Nephron progenitor cell (in vitro differentiated cells): Measurements from ENCODE around the gene CSKMT.
A peak's percentile ranks its signal among the peaks of the same experiment; 100 is the strongest.
"Not testable (repeated sequence)": the region's sequence is repeated elsewhere in the genome, so short reads cannot be mapped to it uniquely, and the experiment has no call there.

Source experiments
- DNase-seq: peaks from one replicate; pipeline ENCODE4 v3.0.0; 2021
- H3K27ac Mint-ChIP-seq: 2 replicates; pipeline ENCODE4 v1.8.0; 2021; ENCODE audit warnings: mild to moderate bottlenecking, moderate library complexity, mixed read lengths
- H3K27me3 Mint-ChIP-seq: 2 replicates; pipeline ENCODE4 v1.8.0; 2021; ENCODE audit warnings: mild to moderate bottlenecking, low read depth, mixed read lengths; ENCODE audit not compliant: poor library complexity
- H3K36me3 Mint-ChIP-seq: 2 replicates; pipeline ENCODE4 v1.8.0; 2021; ENCODE audit warnings: low read depth, mixed read lengths
- H3K4me1 Mint-ChIP-seq: 2 replicates; pipeline ENCODE4 v1.8.0; 2021; ENCODE audit warnings: mixed read lengths
- H3K4me3 Mint-ChIP-seq: 2 replicates; pipeline ENCODE4 v1.8.0; 2021; ENCODE audit warnings: mild to moderate bottlenecking, moderate library complexity, mixed read lengths
- H3K9me3 Mint-ChIP-seq: 2 replicates; pipeline ENCODE4 v1.8.0; 2021; ENCODE audit warnings: mild to moderate bottlenecking, moderate library complexity, mixed read lengths
- TF ChIP-seq, protein P1 (sequence below): fragments of 200-600 bp; sonication (generic); IDR thresholded peaks from 2 replicates; pipeline ENCODE4 v1.5.0; 2021; ENCODE audit warnings: antibody characterized with exemption

Gene CSKMT

GRCh38 chr11:62671608-62672389 is 6.7 kb downstream of the CSKMT start, which contains the start of the genes LBHD1 and UQCC3:
LBHD1 (minus strand) TSS chr11:62672267; CDS start chr11:62670031, 2,236 bp downstream.
UQCC3 (plus strand) TSS chr11:62671673; CDS start chr11:62671746, 73 bp downstream.
- Mint-ChIP-seq H3K4me1 (peaks cover 46% of the 10 kb centered on the region), H3K4me3 (peak within 1 kb of the TSS; percentile 99), H3K36me3 (peaks cover 29% of the 10 kb centered on the region), H3K9me3 (no peaks in the 10 kb centered on the region), H3K27me3 (no peaks in the 10 kb centered on the region), H3K27ac (peak within 1 kb of the TSS; percentile 98)
- TF ChIP-seq, protein P1, sequence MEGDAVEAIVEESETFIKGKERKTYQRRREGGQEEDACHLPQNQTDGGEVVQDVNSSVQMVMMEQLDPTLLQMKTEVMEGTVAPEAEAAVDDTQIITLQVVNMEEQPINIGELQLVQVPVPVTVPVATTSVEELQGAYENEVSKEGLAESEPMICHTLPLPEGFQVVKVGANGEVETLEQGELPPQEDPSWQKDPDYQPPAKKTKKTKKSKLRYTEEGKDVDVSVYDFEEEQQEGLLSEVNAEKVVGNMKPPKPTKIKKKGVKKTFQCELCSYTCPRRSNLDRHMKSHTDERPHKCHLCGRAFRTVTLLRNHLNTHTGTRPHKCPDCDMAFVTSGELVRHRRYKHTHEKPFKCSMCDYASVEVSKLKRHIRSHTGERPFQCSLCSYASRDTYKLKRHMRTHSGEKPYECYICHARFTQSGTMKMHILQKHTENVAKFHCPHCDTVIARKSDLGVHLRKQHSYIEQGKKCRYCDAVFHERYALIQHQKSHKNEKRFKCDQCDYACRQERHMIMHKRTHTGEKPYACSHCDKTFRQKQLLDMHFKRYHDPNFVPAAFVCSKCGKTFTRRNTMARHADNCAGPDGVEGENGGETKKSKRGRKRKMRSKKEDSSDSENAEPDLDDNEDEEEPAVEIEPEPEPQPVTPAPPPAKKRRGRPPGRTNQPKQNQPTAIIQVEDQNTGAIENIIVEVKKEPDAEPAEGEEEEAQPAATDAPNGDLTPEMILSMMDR = no peak
- peak; percentile 81 for DNase-seq

DNA sequence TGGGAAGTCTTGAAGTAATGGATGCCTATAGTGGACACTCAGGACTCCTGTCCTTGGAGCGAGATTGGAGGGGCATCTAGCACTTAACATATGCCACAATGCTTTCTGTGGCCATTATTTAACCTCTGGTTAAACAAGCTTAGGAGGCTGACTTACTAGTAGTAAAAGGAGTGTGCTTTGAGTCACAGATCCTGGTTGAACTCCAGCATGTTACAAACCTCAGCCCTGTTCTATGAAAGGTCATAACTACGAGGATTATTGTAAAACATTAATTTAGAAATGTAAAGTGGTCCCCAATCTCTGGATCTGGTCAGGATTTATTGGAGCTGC is 8.0 kb downstream of the CSKMT start:
- TF ChIP-seq, protein P1 = no peak
- DNase-seq = no peak
- Mint-ChIP-seq H3K27ac (peak overlapping the region; percentile 66), H3K4me3 (peak overlapping the region; percentile 99), H3K4me1 (peaks cover 51% of the 10 kb centered on the region), H3K27me3 (no peaks in the 10 kb centered on the region), H3K36me3 (peaks cover 30% of the 10 kb centered on the region), H3K9me3 (no peaks in the 10 kb centered on the region)

GRCh38 chr11:62675415-62675814 is 10.3 kb downstream of the CSKMT start:
- DNase-seq, H3K27ac Mint-ChIP-seq, H3K4me3 Mint-ChIP-seq, H3K27me3 Mint-ChIP-seq, H3K9me3 Mint-ChIP-seq: not testable (repeated sequence)
- peaks cover 55% of the 10 kb centered on the region for H3K4me1 Mint-ChIP-seq
- H3K36me3 Mint-ChIP-seq = peaks cover 26% of the 10 kb centered on the region

- TF ChIP-seq, protein P1 = no peak
- H3K27me3 Mint-ChIP-seq = no peaks in the 10 kb centered on the region
- H3K36me3 Mint-ChIP-seq = peaks cover 26% of the 10 kb centered on the region
- peaks cover 53% of the 10 kb centered on the region for H3K4me1 Mint-ChIP-seq
- peak overlapping the region; percentile 53 for H3K27ac Mint-ChIP-seq
- H3K9me3 Mint-ChIP-seq = no peaks in the 10 kb centered on the region
- H3K4me3 Mint-ChIP-seq = peak overlapping the region; percentile 88
- no peak for DNase-seq
These were observed 11.6 kb downstream of the CSKMT start for GRCh38 chr11:62676698-62677097.

GRCh38 chr11:62677156-62677555 is 12.0 kb downstream of the CSKMT start:
- TF ChIP-seq, protein P1 = no peak
- Mint-ChIP-seq H3K4me3 (peak overlapping the region; percentile 88), H3K9me3 (no peaks in the 10 kb centered on the region), H3K27ac (peak overlapping the region; percentile 53), H3K36me3 (peaks cover 26% of the 10 kb centered on the region), H3K27me3 (no peaks in the 10 kb centered on the region), H3K4me1 (peaks cover 49% of the 10 kb centered on the region)
- no peak for DNase-seq

- peak overlapping the region; percentile 88 for H3K4me3 Mint-ChIP-seq
- H3K4me1 Mint-ChIP-seq = peaks cover 46% of the 10 kb centered on the region
- no peaks in the 10 kb centered on the region for H3K9me3 Mint-ChIP-seq
- no peaks in the 10 kb centered on the region for H3K27me3 Mint-ChIP-seq
- TF ChIP-seq, protein P1 = no peak
- no peak for DNase-seq
- peak overlapping the region; percentile 53 for H3K27ac Mint-ChIP-seq
- peaks cover 26% of the 10 kb centered on the region for H3K36me3 Mint-ChIP-seq
These were observed 12.6 kb downstream of the CSKMT start for GRCh38 chr11:62677714-62678113.
